H9 (cell line): ENCODE measurements around the gene CCNY. TPM values are rescaled to one million over a fixed set of nuclear protein-coding genes. Genes with fewer than 3 reads are reported as not detected.

Experiments used
- DNase-seq: peaks from one replicate; pipeline ENCODE4 v3.0.0-alpha.2; 2017
- H2AFZ ChIP-seq: one replicate; pipeline ENCODE4 v1.6.1; 2013; ENCODE audit warnings: mild to moderate bottlenecking, low read length, control low read depth, moderate library complexity
- H2AK5ac ChIP-seq: 2 replicates; pipeline ENCODE4 v1.6.1; 2013; ENCODE audit warnings: low read length, control low read depth, mixed read lengths; ENCODE audit not compliant: insufficient read length
- H2BK120ac ChIP-seq: one replicate; pipeline ENCODE4 v1.6.1; 2013; ENCODE audit warnings: low read depth, mild to moderate bottlenecking, low read length, control low read depth, inconsistent platforms; ENCODE audit not compliant: poor library complexity, severe bottlenecking
- H2BK12ac ChIP-seq: 2 replicates; pipeline ENCODE4 v1.6.1; 2013; ENCODE audit warnings: low read length, control low read depth, mixed read lengths, low read depth; ENCODE audit not compliant: insufficient read length
- H2BK15ac ChIP-seq: 2 replicates; pipeline ENCODE4 v1.6.1; 2013; ENCODE audit warnings: low read depth, low read length, control low read depth
- H2BK20ac ChIP-seq: one replicate; pipeline ENCODE4 v1.6.1; 2013; ENCODE audit warnings: low read depth, mild to moderate bottlenecking, low read length, control low read depth, inconsistent platforms; ENCODE audit not compliant: poor library complexity, severe bottlenecking
- H2BK5ac ChIP-seq: 2 replicates; pipeline ENCODE4 v1.6.1; 2013; ENCODE audit warnings: low read length, control low read depth, mixed read lengths; ENCODE audit not compliant: insufficient read length
- H3K14ac ChIP-seq: 2 replicates; pipeline ENCODE4 v1.6.1; 2013; ENCODE audit warnings: low read length, control low read depth; ENCODE audit not compliant: insufficient read depth
- H3K18ac ChIP-seq: 2 replicates; pipeline ENCODE4 v1.6.1; 2013; ENCODE audit warnings: low read depth, mild to moderate bottlenecking, mixed read lengths, low read length, control low read depth; ENCODE audit not compliant: insufficient read length
- H3K23ac ChIP-seq: 2 replicates; pipeline ENCODE4 v1.6.1; 2013; ENCODE audit warnings: low read length, control low read depth, mixed read lengths, low read depth; ENCODE audit not compliant: insufficient read length
- H3K23me2 ChIP-seq: 2 replicates; pipeline ENCODE4 v1.6.1; 2013; ENCODE audit warnings: low read depth, mild to moderate bottlenecking, mixed read lengths, low read length, control low read depth; ENCODE audit not compliant: insufficient read length, poor library complexity, severe bottlenecking
- H3K27ac ChIP-seq: 2 replicates; pipeline ENCODE4 v1.5.1; 2013; ENCODE audit warnings: low read length, control low read depth, mixed read lengths, low read depth; ENCODE audit not compliant: insufficient read length
- H3K27me3 ChIP-seq: 2 replicates; pipeline ENCODE4 v1.6.1; 2013; ENCODE audit warnings: low read length, control low read depth, inconsistent platforms; ENCODE audit not compliant: insufficient read depth
- H3K4ac ChIP-seq: 2 replicates; pipeline ENCODE4 v1.6.1; 2013; ENCODE audit warnings: low read depth, mild to moderate bottlenecking, control low read depth, inconsistent platforms, low read length, moderate library complexity
- H3K4me1 ChIP-seq: 2 replicates; pipeline ENCODE4 v1.6.1; 2013; ENCODE audit warnings: low read length, control low read depth, inconsistent platforms; ENCODE audit not compliant: insufficient read depth
- H3K4me2 ChIP-seq: 2 replicates; pipeline ENCODE4 v1.6.1; 2013; ENCODE audit warnings: low read length, control low read depth, mixed read lengths; ENCODE audit not compliant: insufficient read length, insufficient read depth
- H3K56ac ChIP-seq: 2 replicates; pipeline ENCODE4 v1.6.1; 2013; ENCODE audit warnings: low read depth, mild to moderate bottlenecking, mixed read lengths, low read length, control low read depth; ENCODE audit not compliant: insufficient read length
- H3K79me1 ChIP-seq: 2 replicates; pipeline ENCODE4 v1.6.1; 2013; ENCODE audit warnings: low read depth, mild to moderate bottlenecking, moderate library complexity, low read length, control low read depth, inconsistent platforms; ENCODE audit not compliant: insufficient read depth, poor library complexity, severe bottlenecking
- H3K79me2 ChIP-seq: 2 replicates; pipeline ENCODE4 v1.6.1; 2013; ENCODE audit warnings: low read length, control low read depth, inconsistent platforms; ENCODE audit not compliant: insufficient read depth
- H3K9ac ChIP-seq: 2 replicates; pipeline ENCODE4 v1.6.1; 2013; ENCODE audit warnings: low read length, control low read depth, mixed read lengths; ENCODE audit not compliant: insufficient read length; ENCODE audit errors: extremely low read depth
- H3K9me3 ChIP-seq: one replicate; pipeline ENCODE4 v1.6.1; 2013; ENCODE audit warnings: low read depth, low read length, inconsistent platforms; ENCODE audit not compliant: control insufficient read depth
- H3T11ph ChIP-seq: one replicate; pipeline ENCODE4 v1.6.1; 2013; ENCODE audit warnings: mild to moderate bottlenecking, low read length, control low read depth, inconsistent platforms
- H4K20me1 ChIP-seq: one replicate; pipeline ENCODE4 v1.6.1; 2013; ENCODE audit not compliant: control insufficient read depth, insufficient read length, insufficient read depth
- H4K5ac ChIP-seq: 2 replicates; pipeline ENCODE4 v1.6.1; 2013; ENCODE audit warnings: low read depth, mild to moderate bottlenecking, mixed read lengths, low read length, control low read depth; ENCODE audit not compliant: insufficient read length
- H4K8ac ChIP-seq: replicated peaks from 2 replicates; pipeline ENCODE4 v1.6.1; 2013; ENCODE audit warnings: low read length, control low read depth, mixed read lengths, low read depth; ENCODE audit not compliant: insufficient read length
- H4K91ac ChIP-seq: 2 replicates; pipeline ENCODE4 v1.6.1; 2013; ENCODE audit warnings: low read depth, mild to moderate bottlenecking, moderate library complexity, mixed read lengths, low read length, control low read depth; ENCODE audit not compliant: insufficient read length
- H3K27ac Mint-ChIP-seq, 3 experiments: 2 replicates in 2 of 3; 3 replicates in 1 of 3; pipeline ENCODE4 v1.8.0; 2020 to 2021; ENCODE audit warnings: mixed read lengths in 3 of 3, mild to moderate bottlenecking in 1 of 3, moderate library complexity in 1 of 3
- H3K27me3 Mint-ChIP-seq: 2 replicates; pipeline ENCODE4 v1.8.0; 2021; ENCODE audit warnings: low read depth, mild to moderate bottlenecking, moderate library complexity, mixed read lengths
- H3K36me3 Mint-ChIP-seq, 3 experiments: 2 replicates in 2 of 3; 3 replicates in 1 of 3; pipeline ENCODE4 v1.8.0; 2020 to 2021; ENCODE audit warnings: low read depth in 3 of 3, mixed read lengths in 3 of 3; ENCODE audit not compliant: insufficient read depth in 1 of 3
- H3K4me1 Mint-ChIP-seq, 2 experiments: 2 replicates each; pipeline ENCODE4 v1.8.0; 2020; ENCODE audit warnings: mixed read lengths in 2 of 2
- H3K4me3 Mint-ChIP-seq, 2 experiments: 2 replicates in 1 of 2; 3 replicates in 1 of 2; pipeline ENCODE4 v1.8.0; 2020 to 2021; ENCODE audit warnings: mild to moderate bottlenecking in 2 of 2, mixed read lengths in 2 of 2, moderate library complexity in 1 of 2
- H3K9me3 Mint-ChIP-seq, 2 experiments: 2 replicates in 1 of 2; 3 replicates in 1 of 2; pipeline ENCODE4 v1.8.0; 2020; ENCODE audit warnings: mild to moderate bottlenecking in 2 of 2, mixed read lengths in 2 of 2, moderate library complexity in 1 of 2
- WGBS: extraction: QIAGEN DNeasy Blood & Tissue Kit; methylation state at CpG from one replicate; pipeline ENCODE4 v1.1.7; 2013; ENCODE audit warnings: missing lambda C conversion rate, low lambda C conversion rate, mixed read lengths; ENCODE audit not compliant: insufficient read length; ENCODE audit errors: extremely low coverage; 5-methylcytosine and 5-hydroxymethylcytosine counted together
- total RNA-seq: library from RNA; stranded (reverse); gene quantifications from 2 replicates; pipeline ENCODE4 v1.2.1, GENCODE V29; 2021
- TF ChIP-seq, protein P1 (sequence below): fragments of 200-600 bp; sonication (generic); conservative IDR thresholded peaks from 3 replicates; pipeline ENCODE4 v1.8.0; 2021; ENCODE audit warnings: antibody characterized with exemption, mild to moderate bottlenecking

Gene CCNY
- total RNA-seq, 1 experiment from 2014 or later: 62.1 TPM

- no peak overlapping the region for H3K56ac ChIP-seq
- H3K14ac ChIP-seq: no peak overlapping the region
- H3K23me2 ChIP-seq: no peaks in the 10 kb centered on the region
- H3K79me2 ChIP-seq: no peaks in the 10 kb centered on the region
- no peak overlapping the region for H3K18ac ChIP-seq
- no peak overlapping the region for H3K4ac ChIP-seq
- H2BK15ac ChIP-seq: no peak overlapping the region
- H3K4me1 ChIP-seq: no peaks in the 10 kb centered on the region
- H2BK120ac ChIP-seq: no peak overlapping the region
- Mint-ChIP-seq H3K9me3 (no peaks in the 10 kb centered on the region), H3K4me1 (peaks cover 7 to 10% of the 10 kb centered on the region in 2 experiments), H3K36me3 (peaks cover 11 to 42% (median 12%) of the 10 kb centered on the region in 3 experiments), H3K27me3 (no peaks in the 10 kb centered on the region), H3K27ac (peak overlapping the region; percentile 61 to 88 (median 65); a peak in 4 of 7 replicates), H3K4me3 (no peak overlapping the region)
- TF ChIP-seq, protein P1, sequence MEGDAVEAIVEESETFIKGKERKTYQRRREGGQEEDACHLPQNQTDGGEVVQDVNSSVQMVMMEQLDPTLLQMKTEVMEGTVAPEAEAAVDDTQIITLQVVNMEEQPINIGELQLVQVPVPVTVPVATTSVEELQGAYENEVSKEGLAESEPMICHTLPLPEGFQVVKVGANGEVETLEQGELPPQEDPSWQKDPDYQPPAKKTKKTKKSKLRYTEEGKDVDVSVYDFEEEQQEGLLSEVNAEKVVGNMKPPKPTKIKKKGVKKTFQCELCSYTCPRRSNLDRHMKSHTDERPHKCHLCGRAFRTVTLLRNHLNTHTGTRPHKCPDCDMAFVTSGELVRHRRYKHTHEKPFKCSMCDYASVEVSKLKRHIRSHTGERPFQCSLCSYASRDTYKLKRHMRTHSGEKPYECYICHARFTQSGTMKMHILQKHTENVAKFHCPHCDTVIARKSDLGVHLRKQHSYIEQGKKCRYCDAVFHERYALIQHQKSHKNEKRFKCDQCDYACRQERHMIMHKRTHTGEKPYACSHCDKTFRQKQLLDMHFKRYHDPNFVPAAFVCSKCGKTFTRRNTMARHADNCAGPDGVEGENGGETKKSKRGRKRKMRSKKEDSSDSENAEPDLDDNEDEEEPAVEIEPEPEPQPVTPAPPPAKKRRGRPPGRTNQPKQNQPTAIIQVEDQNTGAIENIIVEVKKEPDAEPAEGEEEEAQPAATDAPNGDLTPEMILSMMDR: no peak
- no peak overlapping the region for H2BK5ac ChIP-seq
- H4K20me1 ChIP-seq: no peaks in the 10 kb centered on the region
- no peak overlapping the region for H3K9ac ChIP-seq
- H3T11ph ChIP-seq: no peak overlapping the region
- no peak overlapping the region for H3K23ac ChIP-seq
- H2AK5ac ChIP-seq: no peak overlapping the region
- WGBS: no CpG with 5 or more reads among the region's 19 CpGs
- H3K27me3 ChIP-seq: no peaks in the 10 kb centered on the region
- no peak overlapping the region for H4K91ac ChIP-seq
- no peak overlapping the region for H2BK12ac ChIP-seq
- no peak overlapping the region for H3K27ac ChIP-seq
- no peak overlapping the region for H2AFZ ChIP-seq
- no peak overlapping the region for H2BK20ac ChIP-seq
- no peaks in the 10 kb centered on the region for H3K79me1 ChIP-seq
- H3K4me2 ChIP-seq: no peak overlapping the region
- H4K8ac ChIP-seq: no peak overlapping the region
- no peak overlapping the region for H4K5ac ChIP-seq
- H3K9me3 ChIP-seq: no peaks in the 10 kb centered on the region
- DNase-seq: no peak
These were observed 232.9 kb downstream of the CCNY start for GRCh38 chr10:35569111-35569707.
